ENCODE data around the gene ATP1A3. TPM values are rescaled to one million over a fixed set of nuclear protein-coding genes. Genes with fewer than 3 reads are reported as not detected.

The ATP1A3 gene
- total and polyA plus RNA-seq, 2 of the 13 experiments (the other 11 are each of a cell fraction or from before 2014, with no cell fraction given) = 0.01 to 0.04 TPM

DNA sequence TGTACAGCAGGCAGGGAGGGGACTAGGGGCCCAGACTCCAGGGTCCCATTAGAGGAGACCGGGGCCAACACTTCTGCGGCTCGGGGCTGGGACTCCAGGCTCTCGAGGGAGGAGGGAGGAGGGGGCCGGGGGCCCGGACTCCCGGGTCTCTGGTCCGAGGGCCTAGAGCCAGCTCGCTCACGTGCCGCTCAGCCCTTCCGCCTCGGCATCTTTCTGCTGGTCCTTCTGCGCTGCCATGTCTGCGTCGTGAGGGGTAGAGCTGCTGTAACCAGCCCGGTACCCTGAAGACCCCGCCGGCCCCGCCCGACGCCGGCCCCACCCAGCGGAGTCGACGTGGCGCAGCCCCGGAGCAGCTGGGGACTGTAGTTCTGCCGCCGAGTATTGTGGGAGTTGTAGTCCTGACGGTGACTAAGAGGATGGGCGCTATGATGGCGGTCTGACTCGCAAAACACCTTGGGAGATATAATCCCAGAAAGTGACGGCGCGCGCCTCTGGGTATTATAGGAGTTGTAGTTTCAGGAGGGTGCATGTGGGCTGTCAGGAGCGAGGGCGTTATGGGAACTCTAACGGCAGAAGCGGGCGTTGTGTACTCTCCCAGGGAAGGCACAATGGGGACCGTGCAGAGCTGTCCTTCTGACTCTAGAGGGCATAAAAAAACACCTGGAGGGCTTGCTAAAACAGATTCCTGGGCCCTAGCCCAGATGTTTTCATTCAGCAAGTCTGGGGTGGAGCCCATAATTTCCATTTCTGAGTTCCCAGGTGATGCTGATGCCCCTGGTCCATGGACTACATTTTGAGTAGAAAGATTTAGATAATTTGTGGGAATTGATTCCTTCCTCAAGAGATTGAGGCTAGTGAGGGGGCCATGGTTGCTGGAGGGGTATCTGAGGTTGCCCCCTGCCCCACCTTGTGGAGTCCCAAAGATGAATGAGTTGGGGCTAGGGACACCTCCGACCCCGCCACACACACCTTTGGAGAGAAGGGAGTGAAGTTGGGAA, 34.7 kb downstream of the ATP1A3 start, which contains the start of gene RABAC1 (continued):
- TF ChIP-seq HDAC2 (CRISPR knock-in tag; IDR thresholded peaks at IDR 0.05) (peak; percentile 50; the same call in 1 of the 2 replicates), ZBTB8A (CRISPR knock-in tag; IDR thresholded peaks at IDR 0.05; ENCODE audit: borderline replicate concordance, low read depth) (no peak), ZNF550 (CRISPR knock-in tag; IDR thresholded peaks at IDR 0.05; ENCODE audit: borderline replicate concordance) (no peak), CBX5 (CRISPR knock-in tag; IDR thresholded peaks at IDR 0.05; ENCODE audit: borderline replicate concordance) (no peak), BCL6 (CRISPR knock-in tag; IDR thresholded peaks at IDR 0.05) (no peak), SMARCE1 (IDR thresholded peaks at IDR 0.05; ENCODE audit: borderline replicate concordance) (no peak), FLYWCH1 (CRISPR knock-in tag; IDR thresholded peaks at IDR 0.05) (no peak), ZNF557 (CRISPR knock-in tag; IDR thresholded peaks at IDR 0.05) (no peak), TERF1 (CRISPR knock-in tag; IDR thresholded peaks at IDR 0.05) (no peak), ZNF468 (CRISPR knock-in tag; IDR thresholded peaks at IDR 0.05) (no peak), TEAD2 (CRISPR knock-in tag; IDR thresholded peaks at IDR 0.05) (no peak)
- TF ChIP-seq, protein P1, sequence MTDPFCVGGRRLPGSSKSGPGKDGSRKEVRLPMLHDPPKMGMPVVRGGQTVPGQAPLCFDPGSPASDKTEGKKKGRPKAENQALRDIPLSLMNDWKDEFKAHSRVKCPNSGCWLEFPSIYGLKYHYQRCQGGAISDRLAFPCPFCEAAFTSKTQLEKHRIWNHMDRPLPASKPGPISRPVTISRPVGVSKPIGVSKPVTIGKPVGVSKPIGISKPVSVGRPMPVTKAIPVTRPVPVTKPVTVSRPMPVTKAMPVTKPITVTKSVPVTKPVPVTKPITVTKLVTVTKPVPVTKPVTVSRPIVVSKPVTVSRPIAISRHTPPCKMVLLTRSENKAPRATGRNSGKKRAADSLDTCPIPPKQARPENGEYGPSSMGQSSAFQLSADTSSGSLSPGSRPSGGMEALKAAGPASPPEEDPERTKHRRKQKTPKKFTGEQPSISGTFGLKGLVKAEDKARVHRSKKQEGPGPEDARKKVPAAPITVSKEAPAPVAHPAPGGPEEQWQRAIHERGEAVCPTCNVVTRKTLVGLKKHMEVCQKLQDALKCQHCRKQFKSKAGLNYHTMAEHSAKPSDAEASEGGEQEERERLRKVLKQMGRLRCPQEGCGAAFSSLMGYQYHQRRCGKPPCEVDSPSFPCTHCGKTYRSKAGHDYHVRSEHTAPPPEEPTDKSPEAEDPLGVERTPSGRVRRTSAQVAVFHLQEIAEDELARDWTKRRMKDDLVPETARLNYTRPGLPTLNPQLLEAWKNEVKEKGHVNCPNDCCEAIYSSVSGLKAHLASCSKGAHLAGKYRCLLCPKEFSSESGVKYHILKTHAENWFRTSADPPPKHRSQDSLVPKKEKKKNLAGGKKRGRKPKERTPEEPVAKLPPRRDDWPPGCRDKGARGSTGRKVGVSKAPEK (CRISPR knock-in tag; IDR thresholded peaks at IDR 0.05; ENCODE audit: borderline replicate concordance) = no peak
- TF ChIP-seq, protein P2, sequence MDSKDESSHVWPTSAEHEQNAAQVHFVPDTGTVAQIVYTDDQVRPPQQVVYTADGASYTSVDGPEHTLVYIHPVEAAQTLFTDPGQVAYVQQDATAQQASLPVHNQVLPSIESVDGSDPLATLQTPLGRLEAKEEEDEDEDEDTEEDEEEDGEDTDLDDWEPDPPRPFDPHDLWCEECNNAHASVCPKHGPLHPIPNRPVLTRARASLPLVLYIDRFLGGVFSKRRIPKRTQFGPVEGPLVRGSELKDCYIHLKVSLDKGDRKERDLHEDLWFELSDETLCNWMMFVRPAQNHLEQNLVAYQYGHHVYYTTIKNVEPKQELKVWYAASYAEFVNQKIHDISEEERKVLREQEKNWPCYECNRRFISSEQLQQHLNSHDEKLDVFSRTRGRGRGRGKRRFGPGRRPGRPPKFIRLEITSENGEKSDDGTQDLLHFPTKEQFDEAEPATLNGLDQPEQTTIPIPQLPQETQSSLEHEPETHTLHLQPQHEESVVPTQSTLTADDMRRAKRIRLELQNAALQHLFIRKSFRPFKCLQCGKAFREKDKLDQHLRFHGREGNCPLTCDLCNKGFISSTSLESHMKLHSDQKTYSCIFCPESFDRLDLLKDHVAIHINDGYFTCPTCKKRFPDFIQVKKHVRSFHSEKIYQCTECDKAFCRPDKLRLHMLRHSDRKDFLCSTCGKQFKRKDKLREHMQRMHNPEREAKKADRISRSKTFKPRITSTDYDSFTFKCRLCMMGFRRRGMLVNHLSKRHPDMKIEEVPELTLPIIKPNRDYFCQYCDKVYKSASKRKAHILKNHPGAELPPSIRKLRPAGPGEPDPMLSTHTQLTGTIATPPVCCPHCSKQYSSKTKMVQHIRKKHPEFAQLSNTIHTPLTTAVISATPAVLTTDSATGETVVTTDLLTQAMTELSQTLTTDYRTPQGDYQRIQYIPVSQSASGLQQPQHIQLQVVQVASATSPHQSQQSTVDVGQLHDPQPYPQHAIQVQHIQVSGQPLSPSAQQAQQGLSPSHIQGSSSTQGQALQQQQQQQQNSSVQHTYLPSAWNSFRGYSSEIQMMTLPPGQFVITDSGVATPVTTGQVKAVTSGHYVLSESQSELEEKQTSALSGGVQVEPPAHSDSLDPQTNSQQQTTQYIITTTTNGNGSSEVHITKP (CRISPR knock-in tag; IDR thresholded peaks at IDR 0.05; ENCODE audit: low read depth) = no peak
- TF ChIP-seq, protein P3, sequence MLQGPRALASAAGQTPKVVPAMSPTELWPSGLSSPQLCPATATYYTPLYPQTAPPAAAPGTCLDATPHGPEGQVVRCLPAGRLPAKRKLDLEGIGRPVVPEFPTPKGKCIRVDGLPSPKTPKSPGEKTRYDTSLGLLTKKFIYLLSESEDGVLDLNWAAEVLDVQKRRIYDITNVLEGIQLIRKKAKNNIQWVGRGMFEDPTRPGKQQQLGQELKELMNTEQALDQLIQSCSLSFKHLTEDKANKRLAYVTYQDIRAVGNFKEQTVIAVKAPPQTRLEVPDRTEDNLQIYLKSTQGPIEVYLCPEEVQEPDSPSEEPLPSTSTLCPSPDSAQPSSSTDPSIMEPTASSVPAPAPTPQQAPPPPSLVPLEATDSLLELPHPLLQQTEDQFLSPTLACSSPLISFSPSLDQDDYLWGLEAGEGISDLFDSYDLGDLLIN (CRISPR knock-in tag; IDR thresholded peaks at IDR 0.05; ENCODE audit: borderline replicate concordance) = no peak; the same call in 1 of the 2 replicates

All from HepG2 (cell line).